DOHH2 (cell line): ENCODE data around the gene DNAH1.
"Not testable (repeated sequence)": the region's sequence is repeated elsewhere in the genome, so short reads cannot be mapped to it uniquely, and the experiment has no call there.

Experiments used
- H3F3A ChIP-seq: fragments of 200-600 bp; sonication (generic), shearing (Covaris generic); 2 replicates; pipeline ENCODE4 v1.6.0; 2016; ENCODE audit warnings: antibody characterized with exemption, mild to moderate bottlenecking; ENCODE audit not compliant: control insufficient read depth, insufficient read depth
- H3K27ac ChIP-seq: fragments of 200-600 bp; sonication (generic); 2 replicates; pipeline ENCODE4 v1.5.1; 2014; ENCODE audit warnings: low read depth, mild to moderate bottlenecking, low read length, moderate library complexity
- H3K27me3 ChIP-seq: fragments of 200-600 bp; sonication (generic); 2 replicates; pipeline ENCODE4 v1.6.1; 2014; ENCODE audit warnings: mild to moderate bottlenecking, low read length, mixed read lengths; ENCODE audit not compliant: control insufficient read depth
- H3K36me3 ChIP-seq: fragments of 200-600 bp; sonication (generic); 2 replicates; pipeline ENCODE4 v1.6.1; 2014; ENCODE audit warnings: mild to moderate bottlenecking, low read length, moderate library complexity, mixed read lengths; ENCODE audit not compliant: control insufficient read depth
- H3K4me1 ChIP-seq: fragments of 200-600 bp; sonication (generic); 2 replicates; pipeline ENCODE4 v1.6.1; 2014; ENCODE audit warnings: mild to moderate bottlenecking, low read length, mixed read lengths; ENCODE audit not compliant: control insufficient read depth
- H3K4me2 ChIP-seq: fragments of 200-600 bp; sonication (generic); 2 replicates; pipeline ENCODE4 v1.6.0; 2014; ENCODE audit warnings: mild to moderate bottlenecking, low read length, moderate library complexity
- H3K4me3 ChIP-seq: fragments of 200-600 bp; sonication (generic); 2 replicates; pipeline ENCODE4 v1.5.1; 2014; ENCODE audit warnings: mild to moderate bottlenecking, low read length, mixed read lengths
- H3K79me2 ChIP-seq: fragments of 200-600 bp; sonication (generic); 2 replicates; pipeline ENCODE4 v1.6.1; 2014; ENCODE audit warnings: mild to moderate bottlenecking, low read length, mixed read lengths; ENCODE audit not compliant: control insufficient read depth
- H3K9me2 ChIP-seq: fragments of 200-600 bp; sonication (generic); replicated peaks from 2 replicates; pipeline ENCODE4 v1.6.1; 2014; ENCODE audit warnings: mild to moderate bottlenecking, low read length, mixed read lengths; ENCODE audit not compliant: control insufficient read depth
- H3K9me3 ChIP-seq: fragments of 200-600 bp; sonication (generic); 2 replicates; pipeline ENCODE4 v1.6.1; 2014; ENCODE audit warnings: antibody characterized with exemption, low read length, mixed read lengths; ENCODE audit not compliant: control insufficient read depth, insufficient read depth
- H4K20me1 ChIP-seq: fragments of 200-600 bp; sonication (generic); 2 replicates; pipeline ENCODE4 v1.6.0; 2014; ENCODE audit warnings: low read depth, mild to moderate bottlenecking, antibody characterized with exemption, low read length, moderate library complexity; ENCODE audit not compliant: control insufficient read depth, insufficient read depth
- CTCF ChIP-seq: fragments of 200-600 bp; sonication (generic); IDR thresholded peaks from one replicate; pipeline ENCODE4 v1.5.1; 2014; ENCODE audit warnings: antibody characterized with exemption, mild to moderate bottlenecking, low read depth, low read length; ENCODE audit not compliant: poor library complexity, severe bottlenecking
- EZH2phosphoT487 ChIP-seq: fragments of 200-600 bp; sonication (generic); IDR thresholded peaks from 2 replicates; pipeline ENCODE4 v1.6.1; 2017; ENCODE audit warnings: borderline replicate concordance, mild to moderate bottlenecking, antibody characterized with exemption, low read length, moderate library complexity, mixed read lengths

The DNAH1 gene

GRCh38 chr3:52283306-52283705 is 32.8 kb upstream of the DNAH1 start:
- H3K79me2 ChIP-seq, result peaks cover 26% of the 10 kb centered on the region
- H3K36me3 ChIP-seq, result no peaks in the 10 kb centered on the region
- peaks cover 16% of the 10 kb centered on the region for H3K4me1 ChIP-seq
- H3K4me3 ChIP-seq, result no peak overlapping the region
- H3K27me3 ChIP-seq, result no peaks in the 10 kb centered on the region
- no peaks in the 10 kb centered on the region for H3K9me3 ChIP-seq
- peaks cover 23% of the 10 kb centered on the region for H3F3A ChIP-seq
- H3K27ac ChIP-seq, result no peak overlapping the region
- H3K9me2 ChIP-seq, result no peaks in the 10 kb centered on the region
- H3K4me2 ChIP-seq, result no peak overlapping the region
- H4K20me1 ChIP-seq, result no peaks in the 10 kb centered on the region
- TF ChIP-seq CTCF (no peak), EZH2phosphoT487 (no peak)

- peaks cover 22% of the 10 kb centered on the region for H3K4me1 ChIP-seq
- not testable (repeated sequence) for H3K27ac ChIP-seq
These were observed 32.1 kb upstream of the DNAH1 start for GRCh38 chr3:52284051-52284450.

GRCh38 chr3:52286777-52287110 is 29.4 kb upstream of the DNAH1 start:
- H3K4me2 ChIP-seq, result peak overlapping the region; percentile 85
- H3K27ac ChIP-seq, result no peak overlapping the region
- peaks cover 28% of the 10 kb centered on the region for H3K79me2 ChIP-seq
- no peaks in the 10 kb centered on the region for H4K20me1 ChIP-seq
- H3K36me3 ChIP-seq, result peaks cover 10% of the 10 kb centered on the region
- H3K9me2 ChIP-seq, result no peaks in the 10 kb centered on the region
- peaks cover 16% of the 10 kb centered on the region for H3K4me1 ChIP-seq
- no peaks in the 10 kb centered on the region for H3K9me3 ChIP-seq
- H3K4me3 ChIP-seq, result peak overlapping the region; percentile 91
- peaks cover 13% of the 10 kb centered on the region; the same call in 1 of the 2 replicates for H3F3A ChIP-seq
- TF ChIP-seq EZH2phosphoT487, result no peak
- no peak for TF ChIP-seq CTCF
- no peaks in the 10 kb centered on the region for H3K27me3 ChIP-seq

More at GRCh38 chr3:52284051-52284450, 32.1 kb upstream of the DNAH1 start:
- H3K4me2 ChIP-seq, H3K9me2 ChIP-seq, H3K4me3 ChIP-seq, H4K20me1 ChIP-seq, H3K27me3 ChIP-seq, H3K9me3 ChIP-seq, H3K36me3 ChIP-seq: not testable (repeated sequence)
- Histone ChIP-seq H3K79me2 (peaks cover 28% of the 10 kb centered on the region), H3F3A (peaks cover 25% of the 10 kb centered on the region)

GRCh38 chr3:52288674-52289073 is 27.4 kb upstream of the DNAH1 start:
- no peaks in the 10 kb centered on the region for H3K9me3 ChIP-seq
- H3K4me1 ChIP-seq, result peaks cover 16% of the 10 kb centered on the region
- H3F3A ChIP-seq, result peaks cover 5% of the 10 kb centered on the region; the same call in 1 of the 2 replicates
- H3K4me3 ChIP-seq, result peak overlapping the region; percentile 91
- peaks cover 28% of the 10 kb centered on the region for H3K79me2 ChIP-seq
- H3K27ac ChIP-seq, result peak overlapping the region; percentile 96; the same call in 1 of the 2 replicates
- no peak for TF ChIP-seq CTCF
- no peak for TF ChIP-seq EZH2phosphoT487
- no peaks in the 10 kb centered on the region for H3K27me3 ChIP-seq
- peaks cover 18% of the 10 kb centered on the region for H3K36me3 ChIP-seq
- H3K9me2 ChIP-seq, result no peaks in the 10 kb centered on the region
- H4K20me1 ChIP-seq, result no peaks in the 10 kb centered on the region
- H3K4me2 ChIP-seq, result peak overlapping the region; percentile 85
